Measurements from ENCODE around the gene ESRRG.

Gene ESRRG

DNA sequence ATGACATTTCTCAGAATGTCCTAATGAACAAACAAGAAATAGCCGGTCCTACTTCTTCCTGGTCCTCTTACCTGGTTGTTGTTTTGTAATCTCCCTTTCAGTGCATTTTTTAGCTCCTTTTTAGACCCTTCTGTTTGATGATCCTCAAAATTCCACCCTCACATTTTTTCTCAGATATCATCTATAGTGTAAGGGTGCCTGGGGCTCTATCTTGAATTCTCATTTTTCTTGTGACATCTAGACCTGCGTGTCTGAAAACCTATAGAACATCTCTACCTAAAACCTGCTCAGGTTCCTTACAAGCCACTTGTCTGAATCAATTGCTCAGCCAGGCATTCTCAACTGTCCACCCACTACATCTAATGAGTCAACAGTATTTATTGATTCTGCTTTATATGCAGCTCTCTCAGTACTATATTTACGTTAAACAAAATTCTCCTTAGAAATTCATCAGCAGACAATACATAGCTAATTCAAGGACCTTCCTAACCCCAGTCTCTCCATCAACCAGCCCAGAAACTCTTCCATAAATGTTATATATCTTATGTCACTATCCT is 263.5 kb downstream of the ESRRG start:
- no peak for DNase-seq (ENCODE audit: low read depth)
- no peak for TF ChIP-seq CTCF (IDR thresholded peaks at IDR 0.05; ENCODE audit: low read depth, low read length, missing control alignments)
- in situ Hi-C loops (cut with HindIII; ENCODE audit: low sequenced_read_pairs) = no loop called here
- no peak overlapping the region for H3K4me3 ChIP-seq (ENCODE audit: low read depth, low read length)

DNA sequence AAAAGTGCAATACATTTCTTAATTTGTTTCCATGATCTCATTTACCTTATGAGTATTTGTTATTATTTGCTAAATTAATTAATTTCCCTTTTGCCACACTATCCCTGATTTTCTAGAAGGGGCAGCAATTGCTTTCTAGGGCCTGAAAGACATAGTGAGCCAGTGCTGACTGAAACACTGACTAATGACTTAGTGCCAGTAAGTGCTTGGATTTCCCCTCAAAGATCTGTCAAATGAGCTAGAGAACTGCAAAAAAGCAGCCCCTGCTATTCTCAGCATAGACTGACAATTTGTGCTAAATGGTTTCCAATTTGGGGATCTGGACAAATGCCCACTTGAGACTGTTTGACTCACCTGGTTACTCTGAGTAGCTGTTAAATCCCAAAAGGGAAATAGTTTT is 264.4 kb downstream of the ESRRG start:
- no peak overlapping the region for H3K4me3 ChIP-seq (ENCODE audit: low read depth, low read length)
- TF ChIP-seq CTCF (IDR thresholded peaks at IDR 0.05; ENCODE audit: low read depth, low read length, missing control alignments) = no peak
- DNase-seq (ENCODE audit: low read depth) = no peak
- in situ Hi-C loops (cut with HindIII; ENCODE audit: low sequenced_read_pairs) = no loop called here

GRCh38 chr1:216457356-216457755 is 265.9 kb downstream of the ESRRG start:
- in situ Hi-C loops (cut with HindIII; ENCODE audit: low sequenced_read_pairs) = no loop called here
- H3K4me3 ChIP-seq (ENCODE audit: low read depth, low read length) = no peak overlapping the region
- no peak for DNase-seq (ENCODE audit: low read depth)
- TF ChIP-seq CTCF (IDR thresholded peaks at IDR 0.05; ENCODE audit: low read depth, low read length, missing control alignments) = no peak

DNA sequence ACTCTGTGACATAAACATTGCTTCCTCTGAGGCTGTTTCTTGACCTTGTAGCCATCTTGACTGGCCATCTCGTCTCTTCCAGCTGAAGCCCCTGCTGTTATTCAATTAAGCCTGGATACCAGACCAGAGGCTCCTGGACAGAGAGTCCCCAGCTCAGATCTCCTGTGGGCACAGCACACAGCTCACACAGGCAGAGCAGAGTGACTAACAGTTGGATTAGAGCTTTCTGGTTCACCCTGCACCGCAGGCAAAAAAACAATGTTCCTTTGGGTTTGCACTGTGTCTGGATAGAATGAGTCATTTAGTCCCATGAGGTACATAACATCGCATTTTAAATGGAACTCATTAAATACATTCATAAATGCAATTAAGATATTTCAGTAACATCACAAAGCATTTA is 266.5 kb downstream of the ESRRG start:
- DNase-seq (ENCODE audit: low read depth) = peak; percentile 81
- TF ChIP-seq CTCF (IDR thresholded peaks at IDR 0.05; ENCODE audit: low read depth, low read length, missing control alignments) = no peak
- no peak overlapping the region for H3K4me3 ChIP-seq (ENCODE audit: low read depth, low read length)
- in situ Hi-C loops (cut with HindIII; ENCODE audit: low sequenced_read_pairs) = no loop called here

DNA sequence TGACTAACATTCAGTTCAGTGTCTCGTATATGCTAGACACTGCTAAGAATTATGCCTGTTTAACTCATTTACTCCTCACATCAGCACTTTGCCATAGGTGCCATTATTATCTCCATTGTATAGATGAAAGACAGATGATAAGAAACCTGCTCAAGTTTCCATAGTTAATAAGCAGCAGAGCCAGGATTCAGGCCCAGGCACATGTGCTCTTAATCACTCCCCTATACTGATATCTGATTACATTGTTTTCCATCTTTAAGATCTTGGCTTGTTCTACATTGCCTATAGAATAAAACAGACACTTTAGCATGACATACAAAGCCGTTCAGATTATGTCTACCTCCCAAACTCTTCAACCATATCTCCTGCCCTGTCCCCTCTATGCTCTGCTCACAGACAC is 269.5 kb downstream of the ESRRG start:
- TF ChIP-seq CTCF (IDR thresholded peaks at IDR 0.05; ENCODE audit: low read depth, low read length, missing control alignments) = no peak
- in situ Hi-C loops (cut with HindIII; ENCODE audit: low sequenced_read_pairs) = no loop called here
- no peak for DNase-seq (ENCODE audit: low read depth)
- no peak overlapping the region for H3K4me3 ChIP-seq (ENCODE audit: low read depth, low read length)

Measured in astrocyte of the cerebellum (primary cell).